ENCODE data around the gene HSP90B1.

HSP90B1 gene

DNA sequence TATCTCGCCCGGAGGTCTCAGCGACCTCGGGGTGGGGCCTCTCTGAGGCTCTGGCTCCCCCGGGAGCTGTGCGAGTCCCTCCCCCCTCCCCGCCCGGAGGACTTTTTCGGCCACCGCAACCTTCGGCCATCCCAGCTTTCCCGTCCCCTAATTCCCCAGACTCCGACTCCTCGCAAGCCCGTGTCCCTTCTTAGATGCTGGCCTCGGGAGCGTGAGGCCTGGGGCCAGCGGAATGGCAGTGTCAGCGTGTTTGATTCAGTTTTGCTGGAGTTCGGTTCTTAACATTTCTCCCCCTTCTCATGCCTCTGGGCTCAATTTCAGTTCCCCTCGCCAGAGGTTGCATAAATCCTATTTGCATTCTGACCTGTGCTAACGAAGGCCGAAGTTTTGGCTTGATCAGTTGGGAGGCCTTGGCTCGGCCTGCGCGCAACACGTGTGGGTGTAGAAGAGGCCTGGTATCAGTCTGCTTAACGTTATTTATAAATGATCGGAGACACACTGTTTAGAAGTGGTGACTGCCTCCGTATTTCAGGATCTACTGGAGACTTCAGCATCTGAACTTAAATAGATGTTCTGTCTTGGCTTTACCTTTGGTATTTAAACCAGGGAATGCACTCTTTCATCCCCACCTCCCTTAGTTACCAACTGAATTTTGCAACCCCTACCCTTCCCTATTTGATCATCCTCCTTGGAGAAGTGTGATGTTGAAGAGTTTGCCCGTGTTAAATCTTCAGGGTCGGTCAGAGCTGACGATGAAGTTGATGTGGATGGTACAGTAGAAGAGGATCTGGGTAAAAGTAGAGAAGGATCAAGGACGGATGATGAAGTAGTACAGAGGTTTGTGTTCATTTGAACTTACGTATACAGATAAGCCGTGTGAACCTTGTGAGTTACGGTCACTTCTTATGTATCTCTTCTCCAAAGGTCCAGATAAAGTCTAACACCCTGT lies 851 bp downstream of the HSP90B1 start:
- DNase-seq: peak; percentile 47

DNA sequence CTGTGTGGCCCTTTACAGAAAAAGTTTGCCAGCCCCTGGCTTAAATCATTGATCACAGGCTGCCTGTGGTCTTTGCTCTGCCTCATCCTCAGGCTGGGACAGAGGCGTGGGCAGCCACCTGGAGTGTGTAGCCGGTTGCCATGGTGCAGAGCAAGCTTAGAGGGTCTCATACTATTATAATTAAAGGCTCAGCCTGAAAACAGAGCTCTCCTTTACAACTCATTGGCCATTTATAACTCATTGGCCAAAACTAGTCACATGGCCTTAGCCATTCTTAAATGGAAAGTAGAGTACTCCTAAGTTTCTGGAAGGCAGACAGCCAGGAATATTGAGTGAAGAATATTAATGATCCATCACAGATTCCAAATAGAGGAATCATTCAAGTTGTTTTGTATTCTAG lies 3.0 kb downstream of the HSP90B1 start:
- DNase-seq: no peak

DNA sequence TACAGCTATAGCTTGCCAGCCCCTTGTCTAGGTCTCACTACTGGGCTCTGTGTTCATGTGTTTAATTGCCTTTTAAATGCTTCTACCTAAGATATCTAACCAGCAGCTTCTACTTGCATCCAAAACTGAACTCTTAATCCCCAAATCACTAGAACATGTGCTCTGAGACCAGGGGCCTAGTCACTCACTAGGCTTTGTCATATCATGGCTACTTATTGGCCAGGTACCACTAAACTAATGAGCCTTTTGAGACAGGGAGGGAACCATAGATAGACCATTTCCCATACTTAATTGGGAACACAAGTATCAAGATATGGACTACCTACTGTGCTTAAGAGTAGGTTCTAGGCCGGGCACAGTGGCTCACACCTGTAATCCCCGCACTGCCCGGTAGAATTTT lies 6.5 kb downstream of the HSP90B1 start:
- DNase-seq: no peak

DNA sequence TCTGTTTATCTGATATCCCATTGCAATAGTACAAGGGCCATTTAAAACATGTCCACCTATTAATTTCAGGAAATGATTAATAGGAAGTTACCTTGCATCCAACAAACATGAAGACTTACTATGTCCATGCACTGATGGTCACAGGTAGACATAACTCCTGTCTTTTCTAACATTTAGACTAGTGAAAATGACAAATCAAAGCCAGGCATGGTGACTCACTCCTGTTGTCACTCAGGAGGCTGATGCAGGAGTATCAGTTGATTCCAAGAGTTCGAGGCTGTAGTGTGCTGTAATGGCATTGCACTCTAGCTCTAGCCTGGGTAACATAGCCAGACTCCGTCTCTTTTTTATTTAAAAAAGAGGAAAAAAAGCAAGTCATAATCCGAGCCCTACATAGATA lies 14.8 kb downstream of the HSP90B1 start:
- no peak for DNase-seq

DNA sequence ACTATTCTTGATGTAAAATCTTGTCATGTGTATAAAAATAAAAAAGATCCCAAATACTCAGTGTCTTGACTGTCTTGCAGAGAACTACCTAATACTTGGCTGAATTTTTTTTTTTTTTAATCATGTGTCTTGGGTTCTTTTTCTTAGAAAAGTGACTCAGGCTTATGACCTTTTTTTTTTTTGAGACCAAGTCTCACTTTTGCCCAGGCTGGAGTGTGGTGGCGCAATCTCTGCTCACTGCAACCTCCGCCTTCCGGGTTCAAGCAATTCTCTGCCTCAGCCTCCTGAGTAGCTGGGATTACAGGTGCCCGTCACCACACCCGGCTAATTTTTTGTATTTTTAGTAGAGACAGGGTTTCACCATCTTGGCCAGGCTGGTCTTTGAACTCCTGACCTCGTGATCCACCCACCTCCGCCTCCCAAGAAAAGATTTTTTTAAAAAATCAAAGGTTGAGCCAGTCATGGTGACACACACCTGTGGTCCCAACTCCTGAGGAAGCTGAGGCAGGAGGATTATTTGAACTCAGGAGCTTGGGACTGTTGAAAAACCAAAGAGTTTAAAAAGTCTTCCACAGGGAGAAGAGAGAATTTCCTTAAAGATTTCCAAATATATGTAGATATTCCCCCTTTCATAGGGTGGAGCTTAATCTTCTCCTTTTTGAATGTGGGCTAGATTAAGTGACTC lies 17.8 kb downstream of the HSP90B1 start:
- DNase-seq: no peak

DNA sequence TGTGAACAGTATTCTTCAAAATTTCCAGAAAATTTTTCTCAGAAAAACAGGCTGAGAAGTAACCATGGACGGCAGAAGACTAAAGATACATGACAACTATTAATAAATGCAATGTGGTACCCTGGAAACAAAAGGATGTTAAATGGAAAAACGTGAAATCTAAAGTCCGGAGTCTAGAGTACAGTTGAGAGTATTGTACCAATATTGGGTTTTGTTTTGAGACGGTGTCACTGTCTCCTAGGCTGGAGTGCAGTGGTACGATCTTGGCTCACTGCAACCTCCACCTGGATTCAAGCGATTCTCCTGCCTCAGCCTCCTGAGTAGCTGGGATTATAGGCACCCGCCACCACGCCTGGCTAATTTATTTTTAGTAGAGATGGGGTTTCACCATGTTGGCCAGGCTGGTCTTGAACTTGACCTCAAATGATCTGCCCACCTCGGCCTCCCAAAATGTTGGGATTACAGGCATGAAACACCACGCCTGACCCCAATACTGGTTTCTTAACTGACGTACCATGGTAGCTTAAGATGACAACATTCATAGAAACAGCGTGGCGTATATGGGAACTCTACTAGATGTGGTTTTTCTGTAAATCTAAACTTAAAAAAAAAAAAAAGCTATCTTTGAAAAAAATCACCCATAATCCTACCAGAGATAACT lies 18.7 kb downstream of the HSP90B1 start:
- DNase-seq: no peak

DNA sequence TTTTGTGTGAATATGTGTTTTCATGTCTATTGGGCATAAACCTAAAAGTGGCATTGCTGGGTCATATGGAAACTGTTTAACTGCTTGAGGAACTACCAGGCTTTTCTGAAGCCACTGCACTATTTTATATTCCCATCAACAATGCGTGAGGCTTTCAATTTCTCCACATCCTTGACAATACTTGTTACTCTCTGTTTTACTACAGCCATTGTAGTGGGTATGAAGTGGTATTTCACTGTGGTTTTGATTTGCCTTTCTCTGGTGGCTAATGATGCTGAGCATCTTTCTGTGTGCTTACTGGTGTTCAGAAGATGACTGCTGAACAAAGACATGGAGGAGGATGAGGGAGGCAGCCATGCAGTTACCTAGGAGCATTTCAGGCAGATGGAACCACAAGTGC lies 22.3 kb downstream of the HSP90B1 start:
- DNase-seq: no peak

DNA sequence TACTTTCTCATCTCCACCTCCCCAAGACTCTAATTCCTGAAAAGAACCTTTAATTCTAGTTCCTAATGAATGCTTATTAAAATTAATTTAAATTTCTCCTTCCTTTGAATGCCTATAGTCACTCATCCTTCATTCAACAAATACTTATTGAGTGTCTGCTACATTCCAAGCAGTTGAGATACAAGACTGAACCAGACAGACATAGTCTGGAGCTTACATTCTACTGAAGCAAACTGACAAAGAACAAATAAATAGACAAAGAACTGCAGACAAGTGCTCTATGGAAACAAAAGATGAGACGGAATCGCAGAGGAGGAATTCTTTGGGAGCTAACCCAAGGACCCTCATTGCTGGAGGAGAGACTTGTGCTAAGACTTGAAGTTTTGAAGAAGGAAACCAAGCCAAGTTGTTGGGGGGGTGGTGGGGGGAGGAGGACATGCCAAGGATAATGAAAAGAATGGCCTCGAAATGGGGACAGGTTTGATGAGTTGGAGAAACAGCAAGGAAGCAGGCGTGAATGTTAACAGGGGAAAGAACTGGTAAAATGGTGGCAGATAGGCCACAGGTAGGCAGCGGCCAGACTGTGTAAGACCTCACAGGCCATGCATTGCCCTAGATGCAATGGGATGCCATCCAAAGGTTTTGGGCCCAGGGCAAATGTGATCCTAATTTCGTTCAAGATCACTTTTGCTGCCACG lies 25.8 kb downstream of the HSP90B1 start:
- peak; percentile 9 for DNase-seq

DNA sequence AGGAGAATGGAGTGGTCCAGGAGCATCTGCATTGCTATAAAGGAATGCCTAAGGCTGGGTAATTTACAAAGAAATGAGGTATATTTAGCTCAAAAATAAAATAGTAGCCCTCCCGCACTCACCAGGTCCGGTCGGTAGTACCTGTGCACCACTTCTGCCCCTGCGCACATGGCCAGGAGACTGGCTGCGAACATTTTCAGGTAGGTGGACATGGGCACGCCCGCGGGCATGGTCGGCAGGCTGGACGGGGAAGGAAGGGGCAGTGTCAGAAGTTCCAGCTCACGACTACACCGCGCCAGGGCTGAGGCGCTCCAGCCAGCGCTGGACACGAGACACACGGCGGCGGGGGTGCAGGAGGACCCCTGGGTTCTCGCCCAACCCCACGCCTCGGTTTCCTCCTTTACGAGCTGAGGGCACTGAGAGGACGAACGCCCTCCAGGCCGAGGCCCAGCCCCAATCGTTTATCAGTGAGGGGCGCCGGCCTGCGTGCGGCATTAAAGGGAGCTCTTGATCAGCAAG lies 26.4 kb downstream of the HSP90B1 start:
- DNase-seq: peak; percentile 17

DNA sequence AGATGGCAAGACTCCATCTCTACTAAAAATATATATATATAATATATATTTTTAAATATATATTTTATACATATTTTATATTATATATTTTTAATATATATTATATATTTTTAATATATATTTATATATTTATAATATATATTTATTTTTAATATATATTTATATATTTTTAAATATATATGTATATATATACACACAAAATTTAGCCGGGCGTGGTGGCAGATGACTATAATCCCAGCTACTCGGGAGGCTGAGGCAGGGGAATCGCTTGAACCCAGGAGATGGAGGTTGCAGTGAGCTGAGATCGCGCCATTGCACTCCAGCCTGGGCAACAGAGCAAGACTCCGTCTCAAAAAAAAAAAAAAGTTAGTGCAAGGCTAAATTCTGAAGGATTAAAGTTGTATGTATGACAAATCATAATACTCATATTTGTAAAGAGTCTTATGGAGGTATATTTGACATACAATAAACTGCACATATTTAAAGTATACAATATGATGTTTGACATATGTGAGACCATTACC lies 27.7 kb downstream of the HSP90B1 start:
- DNase-seq: no peak

DNA sequence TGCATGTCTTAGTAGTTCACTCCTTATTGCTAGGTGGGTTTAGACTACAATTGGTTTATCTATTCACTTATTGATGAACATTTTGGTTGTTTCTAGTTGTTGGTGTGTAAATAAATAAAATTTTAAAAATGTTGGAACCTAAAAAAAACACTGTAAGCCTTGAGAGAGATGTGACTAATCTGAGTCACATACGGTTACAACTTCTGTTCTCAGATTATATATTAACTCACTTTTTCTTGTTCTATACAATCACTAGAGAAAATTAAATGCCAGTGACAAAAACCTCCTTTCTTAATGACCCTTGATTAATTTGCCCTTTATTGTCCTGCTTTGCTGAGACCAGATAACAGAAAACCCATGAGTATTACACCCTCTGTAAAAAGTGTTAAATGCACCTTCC lies 28.4 kb downstream of the HSP90B1 start:
- DNase-seq: no peak

DNA sequence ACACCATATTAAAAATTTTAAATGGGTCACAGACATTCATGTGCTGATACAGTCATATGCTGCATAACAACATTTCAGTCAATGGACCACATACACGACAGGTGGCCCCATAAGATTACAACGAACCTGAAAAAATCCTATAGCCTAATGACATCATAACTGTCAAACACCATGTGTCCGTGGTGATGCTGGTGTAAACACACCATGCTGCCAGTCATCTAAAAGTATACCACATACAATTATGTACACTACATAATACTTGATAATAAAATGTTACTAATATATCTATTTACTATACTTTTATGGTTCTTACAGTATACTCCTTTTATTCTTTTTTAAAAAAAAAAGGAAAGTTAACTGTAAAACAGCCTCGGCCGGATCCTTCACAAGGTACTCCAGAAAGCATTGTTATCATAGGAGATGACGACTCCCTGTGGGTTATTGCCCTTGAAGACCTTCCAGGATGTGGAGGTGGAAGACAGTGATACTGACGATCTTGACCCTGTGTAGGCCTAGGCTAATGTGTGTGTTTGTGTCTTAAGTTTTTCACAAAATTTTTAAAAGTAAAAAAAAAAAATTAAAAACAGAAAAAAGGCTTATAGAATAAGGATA lies 30.5 kb downstream of the HSP90B1 start:
- DNase-seq: no peak

DNA sequence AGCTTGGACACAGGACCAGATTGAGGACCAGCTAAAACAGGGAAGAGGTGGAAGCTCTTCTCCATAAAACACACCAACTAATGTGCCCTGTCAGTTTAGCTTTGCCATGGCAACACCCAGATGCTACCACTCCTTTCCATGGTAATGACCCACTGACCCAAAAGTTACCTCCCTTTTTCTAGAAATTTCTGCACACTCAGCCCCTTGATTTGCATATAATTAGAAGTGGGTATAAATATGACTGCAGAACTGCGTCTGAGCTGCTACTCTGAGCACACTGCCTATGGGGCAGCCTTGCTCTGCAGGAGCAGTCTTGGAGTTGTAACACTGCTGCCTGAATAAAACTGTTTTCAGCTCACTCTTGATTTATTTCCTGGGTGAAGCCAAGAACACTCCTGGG lies 32.3 kb downstream of the HSP90B1 start:
- no peak for DNase-seq

DNA sequence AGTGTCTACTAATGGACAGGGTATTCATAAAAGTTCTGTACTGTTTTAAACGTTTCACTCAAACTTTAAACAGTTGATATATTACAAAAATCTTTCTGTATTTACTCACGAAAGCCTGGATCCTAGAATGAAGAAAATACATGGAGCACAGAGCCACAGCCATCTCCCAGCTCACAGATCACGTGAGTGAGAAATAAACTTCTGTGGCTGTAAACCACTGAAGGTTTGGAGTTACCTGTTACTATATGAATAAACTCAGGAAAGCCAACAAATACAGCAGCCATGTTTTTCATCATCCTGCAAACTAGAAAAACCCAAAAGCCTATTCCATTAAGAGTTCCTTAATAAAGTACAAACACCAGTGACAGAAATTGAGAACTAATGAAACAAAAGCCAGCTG lies 34.6 kb downstream of the HSP90B1 start:
- no peak for DNase-seq

DNA sequence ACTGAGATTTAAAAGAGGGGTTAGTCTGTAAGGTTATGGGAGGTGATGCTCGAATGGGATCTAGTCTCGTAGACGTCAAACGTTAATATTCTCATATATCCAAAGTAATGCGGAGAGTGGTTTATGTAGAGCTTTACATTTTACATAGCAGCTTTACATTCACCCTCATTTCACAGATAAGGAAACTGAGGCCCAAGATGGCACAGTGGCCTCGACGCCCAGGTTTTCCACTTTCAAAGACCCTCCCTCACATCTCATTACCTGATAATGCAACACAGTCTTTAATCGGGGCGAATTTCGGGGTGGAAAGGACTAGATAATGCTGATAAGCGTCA lies 35.0 kb downstream of the HSP90B1 start:
- DNase-seq: no peak

DNA sequence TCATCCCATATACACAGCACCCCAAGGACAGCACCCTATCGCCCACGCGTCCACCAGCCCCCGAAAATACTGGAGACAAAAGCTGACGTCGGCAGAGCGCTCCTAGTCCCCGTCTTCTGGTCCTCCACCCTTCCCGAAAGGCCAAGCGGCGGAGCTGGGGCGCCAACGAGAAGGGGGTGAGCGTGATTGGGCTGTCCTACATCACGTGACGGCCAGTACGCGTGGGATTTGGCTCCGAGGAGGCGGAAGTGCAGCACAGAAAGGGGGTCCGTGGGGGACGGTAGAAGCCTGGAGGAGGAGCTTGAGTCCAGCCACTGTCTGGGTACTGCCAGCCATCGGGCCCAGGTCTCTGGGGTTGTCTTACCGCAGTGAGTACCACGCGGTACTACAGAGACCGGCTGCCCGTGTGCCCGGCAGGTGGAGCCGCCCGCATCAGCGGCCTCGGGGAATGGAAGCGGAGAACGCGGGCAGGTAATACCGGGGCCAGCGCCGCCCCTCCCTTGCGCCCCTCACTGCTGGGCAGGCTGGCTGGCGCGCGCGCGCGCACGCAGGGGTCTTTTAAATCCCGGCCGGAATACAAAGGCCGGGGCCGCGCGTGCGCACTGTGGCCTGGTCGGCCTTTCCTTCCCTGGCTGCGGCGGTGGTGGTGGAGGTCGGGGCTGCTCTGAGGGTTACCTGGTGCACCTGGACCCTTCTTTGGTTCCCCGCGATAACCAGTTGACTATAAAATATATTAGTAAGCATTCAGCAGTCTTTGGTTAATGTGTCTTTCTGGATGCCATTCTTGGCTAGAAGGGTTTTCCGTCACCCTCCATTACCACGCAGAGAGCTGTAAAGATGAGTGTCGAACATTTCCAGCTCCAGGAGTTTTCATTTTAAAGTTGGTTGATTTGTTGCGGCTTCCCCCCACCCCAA lies 35.6 kb downstream of the HSP90B1 start, which contains the start of gene TDG:
Gene TDG (plus strand): TSS at position 283 of the 915 bp plus-strand sequence. CDS start 166 bp downstream, at position 449.
- DNase-seq: peak; percentile 95

DNA sequence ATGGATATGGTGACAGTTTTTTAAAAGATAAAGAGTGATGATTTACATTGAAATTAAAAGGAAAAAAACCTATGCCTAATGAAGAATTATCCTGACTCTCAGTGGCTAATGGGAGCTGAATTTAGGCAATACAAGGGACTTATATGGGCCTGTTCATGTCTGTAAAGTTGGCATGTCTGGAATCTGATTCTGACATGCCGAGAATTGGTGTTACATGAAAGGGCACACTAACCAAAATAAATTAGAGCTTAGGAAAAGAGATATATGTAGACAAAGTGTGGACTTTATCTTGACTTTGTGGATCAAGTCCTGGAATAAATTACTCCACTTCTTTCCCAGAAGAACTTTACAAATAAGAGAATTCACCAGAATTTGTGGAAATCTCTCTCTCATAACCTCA lies 36.5 kb downstream of the HSP90B1 start:
- DNase-seq: no peak

DNA sequence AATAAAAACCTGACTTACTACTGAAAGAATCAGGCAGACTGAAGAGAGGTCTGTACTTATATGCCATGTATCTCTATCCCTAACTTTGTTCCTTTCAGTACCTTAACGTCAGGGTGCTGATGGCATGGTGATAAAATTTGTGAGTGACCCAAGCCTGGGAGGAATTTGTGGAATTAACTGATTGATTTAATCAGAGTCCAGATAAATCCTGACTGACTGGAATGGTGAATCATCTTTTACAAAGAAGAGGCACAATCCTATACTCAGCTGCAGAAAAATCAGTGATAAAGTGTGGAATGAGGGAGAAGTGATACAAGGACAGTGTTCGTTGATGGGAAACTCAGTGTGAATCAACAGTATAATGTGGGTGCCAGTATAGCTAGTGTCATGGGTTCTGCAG lies 39.2 kb downstream of the HSP90B1 start:
- no peak for DNase-seq

DNA sequence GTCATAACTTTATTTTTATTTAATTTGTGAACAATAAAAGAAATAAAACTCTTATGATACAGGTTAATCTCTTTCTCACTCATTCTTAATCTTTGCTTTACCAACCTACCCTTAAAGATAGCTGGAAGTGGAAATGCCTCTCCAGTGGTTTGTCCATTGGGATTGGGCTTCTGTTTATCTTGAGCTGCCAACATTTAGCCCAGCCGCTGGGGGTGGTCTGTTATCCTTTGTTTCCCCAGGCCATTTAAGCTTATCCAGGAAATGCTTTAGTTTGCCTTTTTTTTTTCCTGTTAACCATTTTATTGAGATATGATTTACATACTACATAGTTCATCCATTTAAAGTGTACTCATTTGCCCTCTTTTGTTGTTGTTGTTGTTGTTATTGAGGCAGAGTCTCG lies 43.7 kb downstream of the HSP90B1 start:
- DNase-seq: no peak

DNA sequence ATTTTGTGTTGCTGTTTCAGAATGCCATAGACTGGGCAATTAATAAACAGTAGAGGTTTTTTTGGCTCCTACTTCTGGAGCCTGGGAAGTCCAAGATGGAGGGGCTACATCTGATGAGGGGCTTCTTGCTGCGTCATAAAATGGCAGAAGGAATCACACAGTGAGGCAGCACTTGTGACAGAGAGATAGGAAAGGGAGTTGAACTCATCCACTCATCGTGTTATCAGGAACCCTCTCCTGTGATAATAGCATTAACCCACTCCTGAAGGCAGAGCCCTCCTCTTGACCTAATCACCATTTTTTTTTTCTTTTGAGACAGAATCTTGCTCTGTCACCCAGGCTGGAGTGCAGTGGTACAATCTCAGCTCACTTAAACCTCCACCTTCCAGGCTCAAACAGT lies 45.2 kb downstream of the HSP90B1 start:
- DNase-seq: no peak

DNA sequence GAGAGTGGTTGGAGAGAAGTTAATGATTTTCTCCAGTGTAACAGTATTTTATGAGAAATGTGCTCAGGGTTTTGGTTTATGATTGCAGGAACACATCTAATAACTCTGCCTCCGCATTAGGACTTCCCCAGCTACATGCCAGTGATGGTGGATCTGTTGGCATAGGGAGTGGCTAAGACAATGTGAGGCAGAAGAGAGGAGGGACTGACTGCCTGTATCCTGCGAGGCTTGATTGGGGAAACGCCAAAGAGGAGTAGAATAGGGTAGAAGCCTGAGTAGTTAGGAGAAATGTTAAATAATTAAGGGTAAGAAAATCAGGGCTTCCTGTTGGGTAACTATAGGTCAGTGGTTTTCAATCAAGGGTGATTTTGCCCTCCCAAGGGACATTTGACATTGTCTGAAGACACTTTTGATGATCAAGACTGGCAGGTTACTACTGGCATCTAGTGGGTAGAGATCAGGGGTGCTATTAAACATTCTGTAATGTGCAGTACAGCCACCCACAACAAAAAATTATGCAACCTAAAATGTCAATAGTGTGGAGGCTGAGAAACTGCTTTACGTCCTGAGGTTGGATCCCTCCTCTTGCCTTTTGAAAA lies 48.3 kb downstream of the HSP90B1 start:
- DNase-seq: no peak
